H1 (cell line): Measurements from ENCODE around the gene CELF2. TPM values are rescaled to one million over a fixed set of nuclear protein-coding genes. Genes with fewer than 3 reads are reported as not detected.

Source experiments
- CTCF ChIA-PET: fragments of 300-600 bp; sonication (Branson Sonifier 250); formaldehyde crosslinking; loops from one replicate; lab custom pipeline; 2021; ENCODE audit not compliant: partially characterized antibody; lab: Charles Lee
- POLR2A ChIA-PET: fragments of 300-600 bp; sonication (Branson Sonifier 250); formaldehyde crosslinking; loops from one replicate; lab custom pipeline; 2021; ENCODE audit warnings: inconsistent platforms; ENCODE audit not compliant: partially characterized antibody; lab: Charles Lee
- DNase-seq, 2 experiments: peaks; one replicate each; pipeline versions ENCODE4 v3.0.0 to v3.0.0-alpha.2; 2010 to 2022; ENCODE audit warnings: low spot score in 2 of 2, low read depth in 1 of 2, mixed read lengths in 1 of 2
- FAIRE-seq: peaks from 2 replicates; lab custom pipeline; 2011; peaks lifted over from hg19 to GRCh38; lab: Jason Lieb, UNC
- H2AFZ ChIP-seq: 2 replicates; pipeline ENCODE4 v1.8.1; 2012; ENCODE audit warnings: low read length, inconsistent platforms
- H2AK5ac ChIP-seq: 2 replicates; pipeline ENCODE4 v1.6.1; 2013; ENCODE audit warnings: low read depth, low read length
- H2BK120ac ChIP-seq: replicated peaks from 2 replicates; pipeline ENCODE3; 2013; ENCODE audit warnings: low read depth, low read length, inconsistent platforms
- H2BK12ac ChIP-seq: 2 replicates; pipeline ENCODE4 v1.6.1; 2013; ENCODE audit warnings: low read depth, low read length
- H2BK15ac ChIP-seq: 2 replicates; pipeline ENCODE4 v1.6.1; 2013; ENCODE audit warnings: low read length
- H2BK20ac ChIP-seq: 2 replicates; pipeline ENCODE4 v1.6.1; 2013; ENCODE audit warnings: low read length
- H2BK5ac ChIP-seq: 2 replicates; pipeline ENCODE4 v1.6.1; 2013; ENCODE audit warnings: low read depth, low read length
- H3K14ac ChIP-seq: 2 replicates; pipeline ENCODE4 v1.6.1; 2013; ENCODE audit warnings: inconsistent platforms; ENCODE audit not compliant: insufficient read length
- H3K18ac ChIP-seq: 2 replicates; pipeline ENCODE4 v1.6.1; 2013; ENCODE audit warnings: low read length; ENCODE audit errors: extremely low read depth
- H3K23ac ChIP-seq: 2 replicates; pipeline ENCODE4 v1.6.1; 2013; ENCODE audit warnings: inconsistent platforms; ENCODE audit not compliant: insufficient read length
- H3K23me2 ChIP-seq: 2 replicates; pipeline ENCODE4 v1.6.1; 2013; ENCODE audit warnings: low read depth, low read length
- H3K27ac ChIP-seq: 2 replicates; pipeline ENCODE4 v1.6.1; 2011; ENCODE audit warnings: low read depth, low read length, inconsistent platforms
- H3K27me3 ChIP-seq, 4 experiments: replicated peaks in 1 of 4; 1 replicate in 1 of 4; 2 replicates in 3 of 4; pipeline versions ENCODE4 v1.6.1 to v1.8.1; 2011 to 2013; ENCODE audit warnings: low read length in 3 of 4, mild to moderate bottlenecking in 3 of 4, inconsistent platforms in 2 of 4, mixed read lengths in 2 of 4, moderate library complexity in 1 of 4; ENCODE audit not compliant: control insufficient read depth in 3 of 4, insufficient read depth in 3 of 4; ENCODE audit errors: extremely low read depth in 1 of 4
- H3K36me3 ChIP-seq, 4 experiments: 2 replicates each; pipeline versions ENCODE4 v1.6.1 to v1.8.1; 2011 to 2013; ENCODE audit warnings: mild to moderate bottlenecking in 4 of 4, low read length in 3 of 4, moderate library complexity in 2 of 4, control low read depth in 1 of 4, inconsistent platforms in 1 of 4; ENCODE audit not compliant: insufficient read depth in 4 of 4, control insufficient read depth in 2 of 4
- H3K4ac ChIP-seq: replicated peaks from 2 replicates; pipeline ENCODE3; 2013; ENCODE audit warnings: low read length, low read depth, mixed read lengths, inconsistent platforms; ENCODE audit not compliant: insufficient read length
- H3K4me1 ChIP-seq, 4 experiments: replicated peaks in 1 of 4; 1 replicate in 1 of 4; 2 replicates in 3 of 4; pipeline versions ENCODE4 v1.6.1 to v1.8.1; 2011 to 2013; ENCODE audit warnings: low read length in 3 of 4, inconsistent platforms in 2 of 4, mixed read lengths in 1 of 4; ENCODE audit not compliant: insufficient read depth in 4 of 4, control insufficient read depth in 3 of 4
- H3K4me2 ChIP-seq, 2 experiments: 2 replicates each; pipeline versions ENCODE4 v1.6.1 to v1.8.1; 2011 to 2013; ENCODE audit warnings: low read depth in 2 of 2, low read length in 2 of 2, control low read depth in 1 of 2, inconsistent platforms in 1 of 2, mild to moderate bottlenecking in 1 of 2; ENCODE audit not compliant: insufficient read depth in 1 of 2
- H3K4me3 ChIP-seq, 4 experiments: fragments of 200-600, 300-600 bp in 1 of 4; sonication (generic), shearing (Covaris generic), sonication (Bioruptor Twin) in 1 of 4; 2 replicates each; pipeline versions ENCODE4 v1.5.1 to v1.8.1; 2011 to 2016; ENCODE audit warnings: low read length in 4 of 4, low read depth in 3 of 4, control low read depth in 2 of 4, inconsistent platforms in 2 of 4, mild to moderate bottlenecking in 2 of 4, mixed read lengths in 1 of 4, moderate library complexity in 1 of 4; ENCODE audit not compliant: insufficient read depth in 2 of 4; ENCODE audit errors: extremely low read depth in 1 of 4
- H3K56ac ChIP-seq: replicated peaks from 2 replicates; pipeline ENCODE3; 2013; ENCODE audit warnings: low read depth, mild to moderate bottlenecking, mixed read lengths, low read length, inconsistent platforms; ENCODE audit not compliant: insufficient read length
- H3K79me1 ChIP-seq: 2 replicates; pipeline ENCODE4 v1.6.1; 2013; ENCODE audit warnings: low read depth, low read length, control low read depth
- H3K79me2 ChIP-seq, 2 experiments: 2 replicates each; pipeline versions ENCODE4 v1.6.1 to v1.8.1; 2012 to 2013; ENCODE audit warnings: low read length in 2 of 2, mild to moderate bottlenecking in 2 of 2, inconsistent platforms in 1 of 2; ENCODE audit not compliant: insufficient read depth in 2 of 2, control insufficient read depth in 1 of 2
- H3K9ac ChIP-seq, 4 experiments: replicated peaks in 1 of 4; 1 replicate in 1 of 4; 2 replicates in 3 of 4; pipeline versions ENCODE4 v1.6.1 to v1.8.1; 2011 to 2013; ENCODE audit warnings: low read depth in 3 of 4, low read length in 3 of 4, control low read depth in 2 of 4, mild to moderate bottlenecking in 2 of 4, moderate library complexity in 2 of 4, inconsistent platforms in 1 of 4; ENCODE audit errors: extremely low read depth in 1 of 4
- H3K9me3 ChIP-seq, 2 experiments: 2 replicates each; pipeline versions ENCODE4 v1.6.1 to v1.8.1; 2012 to 2013; ENCODE audit warnings: mild to moderate bottlenecking in 2 of 2, moderate library complexity in 2 of 2, control low read depth in 1 of 2, inconsistent platforms in 1 of 2, low read depth in 1 of 2, low read length in 1 of 2, mixed read lengths in 1 of 2; ENCODE audit not compliant: insufficient read depth in 2 of 2
- H4K20me1 ChIP-seq, 2 experiments: replicated peaks in 1 of 2; 2 replicates each; pipeline versions ENCODE3 to v1.8.1; 2011 to 2013; ENCODE audit warnings: inconsistent platforms in 2 of 2, low read length in 2 of 2, mild to moderate bottlenecking in 1 of 2; ENCODE audit not compliant: insufficient read depth in 2 of 2, control insufficient read depth in 1 of 2
- H4K5ac ChIP-seq: 2 replicates; pipeline ENCODE4 v1.6.1; 2013; ENCODE audit warnings: low read length, low read depth, mixed read lengths, inconsistent platforms; ENCODE audit not compliant: insufficient read length
- H4K8ac ChIP-seq: 2 replicates; pipeline ENCODE4 v1.8.0; 2013; ENCODE audit warnings: mild to moderate bottlenecking, moderate library complexity, low read length, inconsistent platforms; ENCODE audit not compliant: insufficient read depth; ENCODE audit errors: extremely low read depth
- H4K91ac ChIP-seq: replicated peaks from 2 replicates; pipeline ENCODE3; 2013; ENCODE audit warnings: low read length, mixed read lengths, inconsistent platforms; ENCODE audit not compliant: insufficient read length
- CEBPB ChIP-seq: IDR thresholded peaks from 2 replicates; pipeline ENCODE4 v1.6.1; 2012; ENCODE audit warnings: low read depth, low read length
- KDM1A ChIP-seq: fragments of 200-600, 300-600 bp; sonication (generic); IDR thresholded peaks from 2 replicates; pipeline ENCODE4 v1.7.1; 2016; ENCODE audit warnings: mild to moderate bottlenecking, low read length, borderline replicate concordance
- TBP ChIP-seq: IDR thresholded peaks from 2 replicates; pipeline ENCODE4 v1.6.1; 2011; ENCODE audit warnings: low read depth, low read length, improper control_type of control experiment
- WGBS, 2 experiments: shearing (Covaris generic) in 1 of 2; methylation state at CpG; one replicate each; pipeline versions ENCODE4 v1.1.6 to v1.1.7; 2013 to 2015; ENCODE audit warnings: low lambda C conversion rate in 2 of 2, mixed read lengths in 2 of 2, inconsistent platforms in 1 of 2, low coverage in 1 of 2, missing lambda C conversion rate in 1 of 2; ENCODE audit not compliant: insufficient replicate concordance in 2 of 2, insufficient coverage in 1 of 2, insufficient read length in 1 of 2; ENCODE audit errors: extremely low coverage in 1 of 2, missing lambda C conversion rate in 1 of 2; 5-methylcytosine and 5-hydroxymethylcytosine counted together
- polyA plus RNA-seq, 7 experiments: library from polyadenylated mRNA; depleted of rRNA in 3 of 7; stranded (reverse) in 5 of 7; unstranded in 2 of 7; fragments of >200 nt in 5 of 7; fragments of 200-250 nt in 2 of 7; gene quantifications; 1 replicate in 5 of 7; 2 replicates in 1 of 7; 4 replicates in 1 of 7; pipeline versions ENCODE4 v1.2.1 to v1.2.3, GENCODE V29; 2011 to 2013; ENCODE audit warnings: missing spikeins in 2 of 7, mixed read lengths in 2 of 7
- total RNA-seq: library from RNA; stranded (reverse); fragmentation: NEBNext Ultra II Directional; extraction: Animal tissue kit (Norgen Biotek cat#: 25700); gene quantifications from 2 replicates; pipeline ENCODE4 v1.2.1, GENCODE V29; 2021

CELF2 gene
- total and polyA plus RNA-seq, 2 of the 8 experiments (the other 6 are each of a cell fraction or from before 2014, with no cell fraction given) = 18.3 to 22.7 TPM

DNA sequence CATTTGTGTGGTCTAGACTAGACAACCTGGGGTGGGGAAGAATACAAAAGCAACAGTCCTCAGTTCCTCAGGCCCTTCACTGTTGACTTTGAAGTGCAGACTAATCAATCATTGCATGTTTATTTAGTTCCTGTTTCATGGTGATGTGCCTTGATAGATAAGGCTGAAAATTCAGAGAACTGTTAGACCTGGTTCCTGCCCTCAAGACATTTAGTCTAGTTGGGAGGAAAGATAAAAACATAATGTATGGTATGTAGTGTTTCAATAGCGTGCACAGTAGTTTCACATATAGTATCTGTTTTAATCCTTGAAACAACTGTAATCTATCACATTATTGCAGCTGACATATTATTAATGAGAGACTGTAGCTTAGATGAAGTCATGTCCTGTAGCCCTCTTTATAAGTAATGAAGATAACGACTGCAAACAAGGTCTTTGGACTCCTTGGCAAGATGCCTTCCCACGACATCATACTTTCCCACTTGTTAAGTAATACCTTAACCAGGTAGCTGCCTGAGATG, 124.0 kb downstream of the CELF2 start:
- CTCF ChIA-PET = interaction anchor here (0.6 to 1.1 kb wide), 4 partner anchors 12 to 223 kb away, joined by 3 to 4 read pairs (median 4); no protein-coding TSS in a partner anchor

More for the DNA sequence above, 124.0 kb downstream of the CELF2 start:
- POLR2A ChIA-PET = no interaction called here
- Histone ChIP-seq H3K79me1 (no peaks in the 10 kb centered on the region), H2BK12ac (no peak overlapping the region), H3K27me3 (no peaks in the 10 kb centered on the region), H2AK5ac (no peak overlapping the region), H3K4me3 (no peak overlapping the region), H3K14ac (no peak overlapping the region), H2BK5ac (no peak overlapping the region), H4K91ac (no peak overlapping the region), H2AFZ (no peak overlapping the region), H4K8ac (no peak overlapping the region), H3K36me3 (no peaks in the 10 kb centered on the region), H2BK20ac (no peak overlapping the region), H3K4me1 (peaks cover 0 to 10% (median 5%) of the 10 kb centered on the region in 4 experiments; a peak in 4 of 7 replicates), H3K79me2 (no peaks in the 10 kb centered on the region), H4K20me1 (no peaks in the 10 kb centered on the region), H2BK120ac (no peak overlapping the region), H3K4ac (no peak overlapping the region), H3K9ac (no peak overlapping the region), H3K23me2 (no peaks in the 10 kb centered on the region), H3K4me2 (no peak overlapping the region), H4K5ac (no peak overlapping the region), H3K9me3 (no peaks in the 10 kb centered on the region; a peak in 1 of 4 replicates), H3K56ac (no peak overlapping the region), H3K23ac (no peak overlapping the region), H3K27ac (no peak overlapping the region), H2BK15ac (no peak overlapping the region), H3K18ac (no peak overlapping the region)
- TF ChIP-seq TBP (no peak), KDM1A (no peak), CEBPB (no peak)
- FAIRE-seq (no peak), DNase-seq (no peak)
- WGBS, 2 experiments = 88% methylated on average over 3 of the region's 3 CpGs; no CpG with 5 or more reads in 1 of the 2 experiments
